ENCODE data around the gene SIGLEC6. TPM values are rescaled to one million over a fixed set of nuclear protein-coding genes. Genes with fewer than 3 reads are reported as not detected.
A peak's percentile ranks its signal among the peaks of the same experiment; 100 is the strongest.

Gene SIGLEC6
- total RNA-seq, 2 donors from 2014 or later: 0.56 to 1.6 TPM

DNA sequence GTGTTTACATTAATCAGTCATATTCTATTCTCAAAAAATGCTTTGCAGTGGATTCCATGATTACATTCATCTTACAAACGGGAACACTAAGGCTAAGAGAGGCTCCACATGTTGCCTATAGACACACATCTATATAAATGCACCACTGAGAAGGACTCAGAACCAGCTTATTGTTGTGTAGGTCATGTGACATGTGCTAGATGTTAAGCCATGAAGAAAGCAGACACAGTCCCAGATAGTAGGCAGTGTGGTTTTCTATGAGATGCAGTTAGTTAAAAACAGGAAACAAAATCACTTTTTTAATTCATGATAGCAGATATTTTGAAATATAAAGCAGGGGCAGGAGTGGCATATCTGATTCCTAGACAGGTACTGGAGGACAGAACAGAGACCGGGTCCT is 10.7 kb downstream of the SIGLEC6 start:
- DNase-seq (ENCODE audit: low spot score): no peak
- no peaks in the 10 kb centered on the region for H3K36me3 ChIP-seq

DNA sequence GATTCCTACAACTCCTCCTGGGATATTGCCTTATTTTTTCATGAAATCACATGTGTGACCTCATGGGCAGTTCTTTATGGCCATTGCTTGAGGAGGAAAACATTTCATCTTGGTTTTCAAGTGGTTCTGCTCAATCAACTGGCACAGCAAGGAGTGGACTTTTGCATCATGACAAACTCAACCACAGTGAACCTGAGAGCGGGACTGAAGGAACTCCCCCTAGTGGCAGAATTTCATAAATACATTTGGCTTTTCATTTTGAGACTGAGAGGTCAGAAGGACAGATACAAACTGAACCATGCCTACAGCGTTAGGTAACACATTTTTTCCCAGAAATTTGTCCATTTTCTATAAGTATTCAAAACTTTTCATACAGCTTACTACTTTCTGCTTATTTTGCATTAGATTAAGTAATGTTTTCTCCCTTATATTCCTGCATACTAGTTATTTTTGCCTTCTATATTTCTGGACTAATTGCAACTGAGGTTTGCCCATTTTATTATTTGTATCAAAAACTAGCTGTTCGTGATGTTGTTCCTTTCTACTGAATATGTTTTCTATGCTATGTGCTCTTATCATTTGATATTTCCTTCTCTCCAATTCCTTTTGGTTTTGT is 16.5 kb downstream of the SIGLEC6 start:
- ATAC-seq (ENCODE audit: insufficient number of reproducible peaks, low FRiP score, low read depth): no peak
- no peaks in the 10 kb centered on the region for H3K36me3 ChIP-seq
- TF ChIP-seq, protein P1, sequence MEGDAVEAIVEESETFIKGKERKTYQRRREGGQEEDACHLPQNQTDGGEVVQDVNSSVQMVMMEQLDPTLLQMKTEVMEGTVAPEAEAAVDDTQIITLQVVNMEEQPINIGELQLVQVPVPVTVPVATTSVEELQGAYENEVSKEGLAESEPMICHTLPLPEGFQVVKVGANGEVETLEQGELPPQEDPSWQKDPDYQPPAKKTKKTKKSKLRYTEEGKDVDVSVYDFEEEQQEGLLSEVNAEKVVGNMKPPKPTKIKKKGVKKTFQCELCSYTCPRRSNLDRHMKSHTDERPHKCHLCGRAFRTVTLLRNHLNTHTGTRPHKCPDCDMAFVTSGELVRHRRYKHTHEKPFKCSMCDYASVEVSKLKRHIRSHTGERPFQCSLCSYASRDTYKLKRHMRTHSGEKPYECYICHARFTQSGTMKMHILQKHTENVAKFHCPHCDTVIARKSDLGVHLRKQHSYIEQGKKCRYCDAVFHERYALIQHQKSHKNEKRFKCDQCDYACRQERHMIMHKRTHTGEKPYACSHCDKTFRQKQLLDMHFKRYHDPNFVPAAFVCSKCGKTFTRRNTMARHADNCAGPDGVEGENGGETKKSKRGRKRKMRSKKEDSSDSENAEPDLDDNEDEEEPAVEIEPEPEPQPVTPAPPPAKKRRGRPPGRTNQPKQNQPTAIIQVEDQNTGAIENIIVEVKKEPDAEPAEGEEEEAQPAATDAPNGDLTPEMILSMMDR (IDR thresholded peaks at IDR 0.05): peak; percentile 58

More for the DNA sequence above, 10.7 kb downstream of the SIGLEC6 start:
- Histone ChIP-seq H3K4me1 (ENCODE audit: control insufficient read depth in 1 of 2, low read depth in 2 of 2) (no peaks in the 10 kb centered on the region), H3K27ac (no peak overlapping the region), H3K9me3 (no peaks in the 10 kb centered on the region), H3K4me3 (no peak overlapping the region), H3K27me3 (replicated peaks; ENCODE audit: insufficient read depth) (no peaks in the 10 kb centered on the region)
- TF ChIP-seq, protein P1 (IDR thresholded peaks at IDR 0.05): no peak
- no peak for ATAC-seq (ENCODE audit: insufficient number of reproducible peaks, low FRiP score, low read depth)

DNA sequence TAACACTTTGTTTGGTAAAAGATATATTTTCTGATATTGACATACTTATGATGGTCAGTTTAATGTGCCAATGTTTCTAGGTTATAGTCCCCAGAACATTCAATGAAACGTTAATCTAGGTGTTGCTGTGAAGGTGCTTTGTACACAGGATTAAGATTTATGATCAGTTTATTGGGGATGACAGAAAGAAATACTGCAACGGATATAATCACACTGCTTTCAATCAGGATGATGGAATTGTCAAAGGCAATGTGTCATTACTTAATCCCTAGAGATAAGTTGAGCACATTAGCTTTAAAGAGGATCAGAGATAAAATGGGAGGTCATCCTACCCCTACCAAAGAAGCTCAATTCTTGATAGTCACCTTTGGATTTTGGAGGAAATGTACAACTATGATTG is 17.5 kb downstream of the SIGLEC6 start:
- ATAC-seq (ENCODE audit: insufficient number of reproducible peaks, low FRiP score, low read depth) (no peak), DNase-seq (ENCODE audit: low spot score) (no peak)

More for the DNA sequence above, 16.5 kb downstream of the SIGLEC6 start:
- H3K9me3 ChIP-seq: no peaks in the 10 kb centered on the region
- no peak for DNase-seq (ENCODE audit: low spot score)
- no peak overlapping the region for H3K4me3 ChIP-seq
- H3K27ac ChIP-seq: no peak overlapping the region
- H3K4me1 ChIP-seq (ENCODE audit: control insufficient read depth in 1 of 2, low read depth in 2 of 2): no peaks in the 10 kb centered on the region
- no peaks in the 10 kb centered on the region for H3K27me3 ChIP-seq (replicated peaks; ENCODE audit: insufficient read depth)

DNA sequence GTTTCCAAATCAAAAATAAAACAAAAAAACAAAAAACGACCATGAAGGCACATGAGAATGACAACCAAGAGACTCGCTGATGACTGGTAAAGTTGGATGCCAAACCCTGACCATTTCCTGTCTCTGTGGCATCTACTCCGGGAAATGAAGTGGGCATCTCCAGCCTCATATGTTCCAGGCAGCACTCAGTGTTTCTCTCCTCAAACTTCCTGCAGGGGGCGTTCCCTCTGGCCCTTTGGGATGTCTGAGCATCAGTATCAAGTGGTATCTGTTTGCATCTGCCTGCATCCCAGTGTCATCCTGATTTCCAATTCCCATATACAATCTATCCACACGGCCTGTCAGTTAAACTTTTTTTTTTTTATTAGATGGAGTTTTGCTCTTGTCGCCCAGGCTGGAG is 20.1 kb downstream of the SIGLEC6 start:
- Histone ChIP-seq H3K9me3 (no peaks in the 10 kb centered on the region), H3K4me3 (no peak overlapping the region), H3K27ac (no peak overlapping the region), H3K4me1 (ENCODE audit: control insufficient read depth in 1 of 2, low read depth in 2 of 2) (no peaks in the 10 kb centered on the region), H3K27me3 (replicated peaks; ENCODE audit: insufficient read depth) (no peaks in the 10 kb centered on the region), H3K36me3 (no peaks in the 10 kb centered on the region)
- TF ChIP-seq, protein P1 (IDR thresholded peaks at IDR 0.05): no peak
- DNase-seq (ENCODE audit: low spot score): no peak
- no peak for ATAC-seq (ENCODE audit: insufficient number of reproducible peaks, low FRiP score, low read depth)

More for the DNA sequence above, 17.5 kb downstream of the SIGLEC6 start:
- Histone ChIP-seq H3K27ac (no peak overlapping the region), H3K27me3 (replicated peaks; ENCODE audit: insufficient read depth) (no peaks in the 10 kb centered on the region), H3K36me3 (no peaks in the 10 kb centered on the region), H3K4me3 (no peak overlapping the region), H3K4me1 (ENCODE audit: control insufficient read depth in 1 of 2, low read depth in 2 of 2) (no peaks in the 10 kb centered on the region), H3K9me3 (no peaks in the 10 kb centered on the region)
- TF ChIP-seq, protein P1 (IDR thresholded peaks at IDR 0.05): no peak

DNA sequence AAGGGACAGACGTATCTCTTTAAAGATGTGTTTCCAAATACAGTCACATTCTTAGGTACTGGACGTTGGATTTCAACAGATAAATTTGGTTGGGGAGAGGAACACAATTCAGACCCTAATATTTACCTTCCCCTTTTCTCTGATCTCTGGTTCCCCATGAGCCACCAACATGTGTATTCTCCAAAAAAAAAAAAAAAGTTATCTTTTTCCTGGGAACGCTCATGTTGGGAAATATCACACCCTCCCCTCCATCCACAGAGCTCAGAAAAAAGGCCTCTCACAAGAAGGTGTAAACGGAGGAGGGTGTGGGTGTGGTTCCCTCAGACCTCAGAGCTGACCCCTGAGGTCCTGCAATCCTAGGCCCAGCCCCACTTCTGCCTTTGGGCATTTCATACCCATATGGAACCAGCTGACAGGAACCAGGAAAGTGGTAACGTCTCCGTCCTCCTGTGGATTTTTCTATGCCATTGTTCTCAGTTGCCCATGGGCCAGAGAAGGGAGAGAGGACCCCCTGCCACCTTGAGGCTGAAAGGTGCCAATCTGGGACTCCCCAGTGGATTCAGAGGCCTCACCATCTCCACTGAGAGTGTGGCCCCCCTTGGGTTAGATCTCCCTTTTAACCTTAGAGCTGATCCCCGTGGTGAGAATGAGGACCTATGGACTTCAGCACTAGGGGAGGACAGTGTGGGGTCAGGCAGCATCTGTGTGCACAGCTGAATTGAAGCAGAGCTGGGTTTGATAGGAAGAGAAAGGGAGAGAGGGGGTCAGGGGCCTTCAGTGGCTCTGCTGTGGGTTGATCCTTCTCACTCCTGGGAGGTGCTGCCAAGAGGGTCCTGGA is 21.4 kb downstream of the SIGLEC6 start:
- TF ChIP-seq, protein P1 (IDR thresholded peaks at IDR 0.05): no peak
- Histone ChIP-seq H3K4me1 (ENCODE audit: control insufficient read depth in 1 of 2, low read depth in 2 of 2) (no peaks in the 10 kb centered on the region), H3K9me3 (no peaks in the 10 kb centered on the region), H3K36me3 (no peaks in the 10 kb centered on the region), H3K27me3 (replicated peaks; ENCODE audit: insufficient read depth) (no peaks in the 10 kb centered on the region), H3K4me3 (no peak overlapping the region), H3K27ac (no peak overlapping the region)
- no peak for DNase-seq (ENCODE audit: low spot score)
- no peak for ATAC-seq (ENCODE audit: insufficient number of reproducible peaks, low FRiP score, low read depth)

All from thoracic aorta (tissue), 2 donors.